ENCODE results near the gene METTL17. TPM values are rescaled to one million over a fixed set of nuclear protein-coding genes. Genes with fewer than 3 reads are reported as not detected.
"Not testable (repeated sequence)": the region's sequence is repeated elsewhere in the genome, so short reads cannot be mapped to it uniquely, and the experiment has no call there.

METTL17 gene
- 10 to 100 TPM; 28.9 to 37.8 TPM for total RNA-seq

GRCh38 chr14:20989787-20990600 is at the start of gene METTL17:
METTL17 (plus strand) TSS chr14:20989980; CDS start chr14:20990003, 23 bp downstream.
- no peak for TF ChIP-seq CTCF (IDR thresholded peaks at IDR 0.05)
- Histone ChIP-seq H3K4me1 (peaks cover 0 to 25% of the 10 kb centered on the region in 2 donors), H3K27me3 (no peaks in the 10 kb centered on the region), H3K9me3 (no peaks in the 10 kb centered on the region), H3K27ac (peak within 1 kb of the TSS; percentile 79 to 87), H3K4me3 (peak within 1 kb of the TSS; percentile 74 to 98), H3K36me3 (peaks cover 33% of the 10 kb centered on the region)
- peak; percentile 96 for DNase-seq (ENCODE audit: low spot score)

GRCh38 chr14:20945146-20945545 is 44.6 kb upstream of the METTL17 start:
- not testable (repeated sequence) for DNase-seq (ENCODE audit: low spot score)

GRCh38 chr14:20946707-20947106 is 43.1 kb upstream of the METTL17 start:
- H3K27me3 ChIP-seq; H3K27ac ChIP-seq; H3K9me3 ChIP-seq; H3K4me3 ChIP-seq; H3K4me1 ChIP-seq; DNase-seq (ENCODE audit: low spot score); H3K36me3 ChIP-seq: not testable (repeated sequence)

More at GRCh38 chr14:20945146-20945545, 44.6 kb upstream of the METTL17 start:
- H3K27ac ChIP-seq, H3K4me3 ChIP-seq, H3K27me3 ChIP-seq, H3K9me3 ChIP-seq, H3K4me1 ChIP-seq, H3K36me3 ChIP-seq: not testable (repeated sequence)

GRCh38 chr14:20954736-20955537 is 34.8 kb upstream of the METTL17 start, which contains the start of gene RNASE2:
RNASE2 (plus strand) TSS chr14:20955487; CDS start chr14:20955772, 285 bp downstream.
- H3K36me3 ChIP-seq; H3K4me1 ChIP-seq; H3K9me3 ChIP-seq; H3K27me3 ChIP-seq; DNase-seq (ENCODE audit: low spot score); H3K27ac ChIP-seq; H3K4me3 ChIP-seq: not testable (repeated sequence)

- H3K4me1 ChIP-seq; DNase-seq (ENCODE audit: low spot score); H3K4me3 ChIP-seq; H3K9me3 ChIP-seq; H3K27ac ChIP-seq; H3K27me3 ChIP-seq; H3K36me3 ChIP-seq: not testable (repeated sequence)
These were observed 34.3 kb upstream of the METTL17 start for GRCh38 chr14:20955538-20955873.

- no peak for DNase-seq (ENCODE audit: low spot score)
- H3K36me3 ChIP-seq: no peaks in the 10 kb centered on the region
- no peak for TF ChIP-seq CTCF (IDR thresholded peaks at IDR 0.05)
- no peak overlapping the region for H3K27ac ChIP-seq
- no peaks in the 10 kb centered on the region for H3K9me3 ChIP-seq
- H3K4me1 ChIP-seq: no peaks in the 10 kb centered on the region
- H3K27me3 ChIP-seq: no peaks in the 10 kb centered on the region
- H3K4me3 ChIP-seq: no peak overlapping the region
These were observed 33.3 kb upstream of the METTL17 start for GRCh38 chr14:20956376-20956976.

- not testable (repeated sequence) for H3K27ac ChIP-seq; H3K36me3 ChIP-seq; H3K27me3 ChIP-seq; H3K4me1 ChIP-seq; H3K4me3 ChIP-seq; DNase-seq (ENCODE audit: low spot score); H3K9me3 ChIP-seq
These were observed 30.8 kb upstream of the METTL17 start for GRCh38 chr14:20958946-20959345.

GRCh38 chr14:20969336-20969735 is 20.4 kb upstream of the METTL17 start:
- no peak for TF ChIP-seq CTCF (IDR thresholded peaks at IDR 0.05)
- DNase-seq (ENCODE audit: low spot score): no peak
- H3K9me3 ChIP-seq: no peaks in the 10 kb centered on the region
- no peaks in the 10 kb centered on the region for H3K36me3 ChIP-seq
- peaks cover 0 to 10% of the 10 kb centered on the region in 2 donors for H3K4me1 ChIP-seq
- no peaks in the 10 kb centered on the region for H3K27me3 ChIP-seq
- H3K4me3 ChIP-seq: no peak overlapping the region
- no peak overlapping the region for H3K27ac ChIP-seq
